ENCODE data around the gene ZFHX3. TPM values are rescaled to one million over a fixed set of nuclear protein-coding genes. Genes with fewer than 3 reads are reported as not detected.

Gene ZFHX3
- total RNA-seq, 1 donor from 2014 or later = 3.9 TPM

DNA sequence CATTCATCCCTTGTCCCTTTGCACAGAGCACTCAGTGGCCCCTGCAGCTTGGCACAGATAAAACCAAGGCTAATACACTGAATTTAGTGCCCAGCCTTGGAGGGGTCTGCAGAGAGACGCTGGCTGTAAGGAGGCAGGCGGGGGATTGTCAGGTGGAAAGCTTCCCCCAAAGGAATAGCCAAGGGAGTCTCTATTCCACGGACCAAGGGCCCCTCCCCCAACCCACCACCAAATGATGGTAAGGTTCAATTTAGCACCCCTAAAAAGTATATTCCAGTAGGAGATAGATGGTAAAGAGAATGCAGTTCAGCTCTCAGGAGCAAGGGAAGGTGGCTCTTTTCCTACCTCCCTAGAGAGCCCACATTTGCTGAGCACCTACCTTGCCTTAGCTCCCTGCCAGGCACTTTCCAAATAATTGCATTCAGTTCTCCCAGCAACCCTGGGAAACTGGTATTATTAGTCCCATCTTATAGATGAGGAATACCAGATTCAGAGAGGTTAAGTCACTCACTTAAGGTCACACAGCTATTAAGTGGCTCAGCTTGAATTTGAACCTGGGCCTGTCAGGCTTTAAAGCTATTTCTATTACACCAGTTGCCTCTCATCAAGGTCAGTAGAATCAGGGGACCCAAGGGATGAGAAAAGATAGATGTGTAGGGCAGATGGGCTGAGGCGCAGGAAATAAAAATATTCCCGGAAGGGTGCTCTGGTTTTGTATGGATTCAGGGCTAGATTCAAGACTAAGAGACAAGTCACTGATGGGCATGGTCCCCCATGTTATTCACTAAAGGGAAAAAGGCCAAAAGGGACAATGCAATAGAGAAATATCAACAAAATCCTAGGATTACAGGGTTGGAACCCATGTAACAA lies 20.0 kb upstream of the ZFHX3 start:
- ATAC-seq = no peak

DNA sequence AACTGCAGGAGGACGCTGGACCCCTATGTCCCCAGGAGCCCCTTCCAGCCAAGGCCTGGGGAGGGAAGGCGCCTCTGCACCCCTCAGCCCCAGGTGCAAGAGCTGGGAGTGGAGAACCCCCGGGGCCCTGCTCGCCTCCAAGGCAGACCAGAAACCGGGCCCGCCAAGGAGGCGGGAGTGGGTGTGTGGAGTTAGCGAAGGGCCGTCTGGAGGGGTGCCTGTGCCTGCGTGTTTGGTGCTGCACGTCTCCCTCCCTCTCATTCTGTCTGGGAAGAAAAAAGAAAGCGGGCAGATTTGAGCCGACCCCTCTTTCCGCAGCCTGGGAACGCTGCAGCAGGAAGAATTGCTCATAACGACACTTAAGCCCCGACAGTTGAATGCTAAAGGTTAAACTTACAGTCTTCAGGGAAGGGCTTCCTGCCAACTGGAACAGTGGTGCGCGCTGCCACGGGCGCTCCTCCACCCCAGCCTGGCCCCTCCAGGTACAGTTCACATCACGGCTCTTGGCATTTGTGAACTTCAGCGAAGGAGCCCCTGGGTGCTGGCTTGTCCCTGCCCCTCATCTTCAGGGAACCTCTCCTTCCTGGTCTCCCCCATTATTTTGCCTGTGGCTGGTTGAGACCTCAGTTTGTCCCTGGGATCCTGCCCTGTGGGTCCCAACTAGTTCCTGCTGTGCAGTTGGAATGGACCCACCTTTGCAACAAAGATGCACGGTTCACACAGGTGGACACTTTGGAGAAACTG lies 19.2 kb upstream of the ZFHX3 start:
- ATAC-seq = no peak

DNA sequence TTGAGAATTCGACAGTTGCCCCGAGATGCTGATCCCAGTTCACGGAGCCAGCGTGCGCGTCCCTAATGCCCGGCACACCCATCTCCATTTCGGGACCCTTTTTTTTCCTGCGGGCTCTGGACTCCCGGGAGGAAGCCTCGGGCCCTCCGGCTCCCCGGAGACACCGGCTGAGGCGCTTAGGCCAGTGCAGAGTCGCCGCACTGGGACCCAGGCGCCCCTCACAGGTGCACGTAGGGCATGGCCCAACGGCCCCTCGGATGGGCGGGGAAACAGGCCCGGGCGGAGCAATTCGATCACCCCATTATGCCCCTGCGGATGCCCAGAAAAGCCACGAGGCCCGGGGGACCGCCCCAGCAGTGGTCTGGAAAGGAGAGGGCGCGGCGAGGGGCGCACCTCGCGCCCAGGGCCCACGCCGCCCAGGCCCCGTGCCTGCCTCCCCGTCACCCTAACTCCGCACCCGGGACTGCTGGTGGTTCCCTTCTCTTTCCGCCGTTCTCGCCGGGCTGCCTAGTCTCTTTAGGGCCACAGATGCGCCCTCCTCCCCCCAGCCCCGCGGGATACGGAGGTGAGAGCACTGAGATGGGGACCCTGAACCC lies 18.5 kb upstream of the ZFHX3 start:
- no peak for ATAC-seq

DNA sequence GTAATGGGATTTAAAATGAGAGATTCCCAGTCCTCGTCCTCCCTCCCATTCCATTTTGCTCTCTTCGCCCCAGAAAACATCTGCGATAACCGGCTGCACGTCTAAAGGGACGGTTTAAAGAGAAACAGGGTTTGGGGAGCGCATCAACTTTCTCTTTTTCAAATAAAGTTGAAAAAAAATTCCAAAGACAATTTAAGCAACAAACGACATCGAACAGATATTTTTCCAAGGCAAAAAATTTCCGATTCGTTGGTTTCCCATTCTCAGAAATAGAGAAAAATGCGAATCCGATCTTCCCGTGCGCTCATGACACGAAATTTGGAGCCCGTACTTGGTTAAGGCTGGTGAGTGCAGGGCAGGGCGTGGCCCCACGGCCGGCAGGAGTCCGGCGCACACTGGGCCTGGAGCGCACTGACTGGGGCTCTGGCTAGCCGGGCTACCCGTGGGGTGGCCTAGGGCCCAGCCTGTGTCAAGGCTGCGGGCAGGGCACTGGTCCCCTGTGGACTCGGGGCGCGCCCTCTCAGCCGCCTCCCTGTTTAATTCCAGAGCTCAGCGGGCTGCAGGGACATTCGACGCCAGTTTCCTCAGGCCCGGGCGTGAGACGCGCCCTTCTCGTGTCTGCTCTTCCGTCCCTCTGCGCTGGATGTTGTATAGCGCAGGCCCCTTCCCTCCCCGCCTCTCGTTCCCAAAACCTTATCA lies 17.9 kb upstream of the ZFHX3 start:
- ATAC-seq = peak; percentile 27

DNA sequence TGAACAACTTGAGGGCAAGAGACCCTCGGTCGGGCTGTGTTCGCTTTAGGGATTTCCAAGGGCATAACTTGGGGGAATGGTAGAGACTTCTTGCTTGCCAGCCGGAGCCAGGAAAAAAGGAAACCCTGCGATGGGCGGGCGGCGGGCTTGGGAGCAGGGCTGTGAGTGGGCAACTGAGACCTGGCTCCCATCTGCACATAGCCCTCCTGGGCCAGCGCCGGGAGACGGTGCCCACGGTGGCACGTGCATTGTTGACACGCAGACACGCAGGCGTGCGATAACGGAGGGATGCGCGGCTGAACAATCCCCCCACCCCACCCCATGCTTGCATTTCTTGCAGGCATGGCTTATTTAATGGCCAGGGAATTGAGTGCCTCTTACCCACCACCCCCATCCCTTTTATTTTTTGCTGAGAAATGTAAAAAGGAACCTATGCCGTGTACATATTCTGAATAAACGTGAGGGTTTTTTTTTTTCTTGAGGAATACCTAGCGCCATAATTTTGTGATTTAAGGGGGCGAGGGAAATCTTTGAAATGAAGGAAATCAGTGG lies 17.1 kb upstream of the ZFHX3 start:
- ATAC-seq = no peak

DNA sequence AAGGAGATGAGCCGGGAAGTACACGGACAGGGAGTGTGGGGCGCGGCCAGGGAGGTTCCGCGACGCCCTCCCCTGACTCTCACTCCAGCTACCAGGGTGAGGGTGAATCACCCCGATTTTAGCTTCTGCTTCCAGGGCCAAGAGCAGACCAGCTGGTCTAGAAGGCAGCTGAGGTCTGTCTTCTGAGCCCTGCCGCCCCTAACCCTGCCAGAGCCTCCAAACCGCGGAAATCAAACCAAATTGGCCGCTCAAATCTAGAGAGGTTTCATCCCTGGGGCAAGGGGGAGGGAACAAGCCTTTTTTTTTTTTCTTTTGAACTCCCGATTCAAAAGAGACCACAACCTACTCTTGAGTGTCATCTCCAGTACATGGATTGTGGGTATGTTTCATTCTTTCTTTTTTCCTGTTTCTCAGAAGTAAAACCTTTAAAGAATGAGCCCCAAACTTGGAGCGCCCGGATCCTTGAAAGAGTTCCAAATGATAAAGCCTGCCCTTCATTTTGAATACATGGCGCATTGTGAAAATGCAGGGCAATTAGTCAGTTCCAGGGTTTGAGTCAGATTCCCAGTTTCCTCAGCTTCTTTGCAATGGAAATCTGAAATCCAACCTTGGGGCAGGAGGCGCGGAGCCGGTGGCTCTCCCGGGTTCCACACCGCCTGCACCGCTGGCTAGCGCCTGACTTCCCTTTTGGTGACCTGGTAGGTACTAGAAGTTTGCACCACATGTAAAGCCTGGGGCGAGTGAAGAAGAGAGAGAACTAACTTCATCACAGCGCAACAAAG lies 16.5 kb upstream of the ZFHX3 start:
- peak; percentile 65 for ATAC-seq

DNA sequence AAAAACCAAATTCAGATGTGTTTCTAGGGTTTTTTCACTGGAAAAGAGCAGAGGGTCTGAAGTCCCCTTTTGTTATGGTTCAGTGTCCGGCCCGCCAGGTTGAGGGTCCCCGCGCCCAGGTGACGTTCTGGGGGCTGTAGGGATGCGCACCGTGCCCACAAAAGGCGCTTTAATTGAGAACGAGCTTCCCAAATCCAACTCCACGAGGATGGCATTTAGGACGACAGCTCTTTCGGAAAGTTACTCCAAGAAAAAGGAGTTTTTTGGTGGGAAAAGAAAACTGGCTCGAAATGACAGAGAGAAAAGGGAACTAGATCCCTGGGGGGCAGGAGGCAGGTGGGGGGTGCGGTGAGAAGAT lies 15.9 kb upstream of the ZFHX3 start:
- no peak for ATAC-seq

DNA sequence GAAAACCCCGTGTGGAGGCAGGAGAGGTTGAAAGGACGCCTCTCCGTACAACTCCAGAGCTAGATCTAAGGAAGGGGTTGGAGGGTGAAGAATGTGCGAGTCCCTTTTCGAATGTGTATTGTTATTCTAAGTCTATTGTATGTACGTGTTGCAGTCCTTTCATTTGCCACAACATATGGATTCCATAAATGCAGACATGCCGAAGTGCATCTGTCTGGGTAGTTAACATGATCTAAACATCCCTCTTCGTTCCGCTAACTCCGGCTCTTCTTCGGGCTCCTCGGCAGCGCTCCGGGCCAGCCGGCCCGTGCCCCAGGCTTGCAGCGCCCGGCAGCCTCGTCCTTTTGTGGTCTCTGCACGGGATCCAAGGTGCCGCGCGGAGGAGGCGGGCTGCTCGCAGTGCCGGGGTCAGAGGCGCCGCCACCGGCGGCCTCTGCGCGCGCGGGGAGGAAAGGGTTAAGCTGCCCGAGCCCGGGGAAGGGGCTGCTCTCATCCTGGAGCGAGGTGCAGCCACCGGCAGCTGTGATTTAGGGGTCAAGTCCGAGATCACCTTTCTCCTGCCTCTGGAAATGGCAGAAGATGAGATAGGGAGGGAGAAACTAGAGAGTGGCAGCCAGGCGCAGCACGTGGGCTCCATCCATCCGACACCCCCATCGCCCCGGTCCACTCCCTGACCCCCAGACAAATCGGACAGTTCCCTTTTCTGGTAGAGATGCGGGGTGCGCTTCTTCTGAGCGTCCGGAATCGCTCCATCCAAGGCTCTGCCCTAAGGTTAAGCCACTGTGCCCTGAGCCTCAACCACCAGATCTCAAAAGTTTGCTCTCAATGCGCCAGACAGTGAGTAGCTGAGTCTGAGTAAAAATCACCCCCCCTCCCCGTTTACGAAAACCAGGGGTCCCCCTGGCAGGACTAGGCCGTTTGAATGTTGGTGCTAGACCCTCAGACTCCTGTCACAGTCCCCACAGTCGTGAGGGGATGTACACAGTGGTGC lies 15.1 kb upstream of the ZFHX3 start:
- no peak for ATAC-seq

DNA sequence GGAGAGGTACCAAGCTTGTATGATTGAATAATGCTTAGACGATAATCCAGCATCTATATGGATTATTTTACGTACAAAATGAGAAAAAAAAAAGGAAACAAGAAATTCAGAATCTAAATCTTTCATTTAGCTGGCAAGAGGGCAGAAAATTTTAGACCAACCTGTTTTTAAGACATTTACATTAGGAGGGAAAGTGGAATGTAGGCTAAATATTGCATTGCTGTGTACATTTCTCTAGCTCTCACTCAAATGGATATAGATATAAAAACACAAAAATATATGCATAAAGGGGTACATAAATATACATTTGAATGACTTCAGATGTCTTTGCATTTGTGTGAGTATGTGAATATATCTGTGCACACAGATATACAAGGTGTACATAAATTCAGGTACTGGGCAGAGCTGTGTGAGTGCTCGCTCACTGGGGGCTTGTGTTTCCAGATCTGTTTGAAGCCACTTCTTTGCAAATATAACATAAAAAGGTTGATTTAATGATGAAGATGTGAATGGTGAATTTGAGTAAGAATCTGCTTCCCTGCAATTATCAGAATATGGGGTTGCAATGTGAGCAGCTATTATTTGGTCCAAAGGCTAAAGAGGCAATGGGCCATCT lies 14.2 kb upstream of the ZFHX3 start:
- ATAC-seq = no peak

DNA sequence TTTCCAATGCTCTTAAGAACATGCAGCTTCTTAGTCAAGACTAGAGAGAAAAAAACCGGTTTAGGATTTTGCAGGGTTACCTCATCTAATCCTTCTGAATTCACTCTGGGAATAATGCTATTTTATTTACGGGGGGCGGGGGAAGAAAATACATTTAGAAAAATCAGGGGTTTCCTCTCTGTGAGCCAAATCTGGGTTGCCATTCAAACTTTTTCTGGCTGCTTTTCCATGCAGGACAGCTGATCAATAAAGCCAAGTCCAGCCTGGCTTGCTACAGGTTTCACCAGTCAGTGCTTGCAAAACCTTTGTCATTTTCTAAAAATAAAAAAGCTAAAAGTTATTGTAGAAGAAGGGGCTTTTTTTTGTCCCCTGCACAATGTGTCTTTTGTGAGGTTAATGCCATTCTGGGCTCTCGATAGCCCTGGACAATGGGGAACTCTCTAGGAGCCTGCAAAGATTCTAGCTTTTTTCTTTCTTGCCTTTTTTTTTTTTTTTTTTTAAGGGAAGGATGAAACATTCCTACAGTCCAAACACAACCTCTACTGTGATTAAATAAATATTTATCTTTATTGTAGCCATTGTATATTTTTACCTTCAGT lies 13.1 kb upstream of the ZFHX3 start:
- ATAC-seq = no peak

DNA sequence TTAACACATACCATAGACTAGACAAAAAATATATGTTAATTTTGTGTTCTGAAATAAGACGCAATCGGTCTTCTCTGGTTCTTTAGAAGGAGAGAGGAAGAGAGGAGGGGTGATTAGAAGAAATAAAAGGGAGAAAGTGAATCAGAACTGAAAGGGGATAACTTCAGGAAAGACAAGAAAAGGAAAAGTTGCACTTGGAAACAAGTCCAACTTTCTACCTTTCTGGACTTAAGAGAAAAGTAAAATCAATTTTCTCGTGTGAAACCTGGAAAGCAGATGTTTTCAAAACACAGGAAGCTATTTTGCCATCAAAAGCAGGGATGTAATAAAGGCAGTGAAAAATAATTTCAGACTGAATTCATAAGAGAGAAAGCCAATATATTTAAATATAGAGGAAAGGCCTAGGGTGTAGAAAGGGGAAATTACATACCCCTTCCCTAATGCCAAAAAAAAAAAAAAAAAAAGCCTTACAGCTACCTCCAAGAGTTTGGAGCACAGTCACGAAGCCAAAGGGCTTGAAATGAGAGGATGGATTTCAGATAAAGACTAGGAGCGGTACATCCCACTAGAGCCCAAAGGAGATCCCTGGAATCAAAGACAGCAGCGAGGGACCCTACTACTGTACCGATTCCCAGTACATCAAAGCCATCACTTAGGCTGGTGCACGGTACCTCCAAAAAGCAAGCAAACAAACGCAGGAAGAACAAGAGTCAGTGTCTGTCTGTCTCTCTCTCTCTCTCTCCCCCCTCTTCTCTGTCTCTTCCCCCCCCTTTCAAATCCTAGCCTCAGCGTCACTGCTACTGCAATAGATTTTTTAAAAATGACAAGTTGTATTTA lies 12.1 kb upstream of the ZFHX3 start:
- no peak for ATAC-seq

DNA sequence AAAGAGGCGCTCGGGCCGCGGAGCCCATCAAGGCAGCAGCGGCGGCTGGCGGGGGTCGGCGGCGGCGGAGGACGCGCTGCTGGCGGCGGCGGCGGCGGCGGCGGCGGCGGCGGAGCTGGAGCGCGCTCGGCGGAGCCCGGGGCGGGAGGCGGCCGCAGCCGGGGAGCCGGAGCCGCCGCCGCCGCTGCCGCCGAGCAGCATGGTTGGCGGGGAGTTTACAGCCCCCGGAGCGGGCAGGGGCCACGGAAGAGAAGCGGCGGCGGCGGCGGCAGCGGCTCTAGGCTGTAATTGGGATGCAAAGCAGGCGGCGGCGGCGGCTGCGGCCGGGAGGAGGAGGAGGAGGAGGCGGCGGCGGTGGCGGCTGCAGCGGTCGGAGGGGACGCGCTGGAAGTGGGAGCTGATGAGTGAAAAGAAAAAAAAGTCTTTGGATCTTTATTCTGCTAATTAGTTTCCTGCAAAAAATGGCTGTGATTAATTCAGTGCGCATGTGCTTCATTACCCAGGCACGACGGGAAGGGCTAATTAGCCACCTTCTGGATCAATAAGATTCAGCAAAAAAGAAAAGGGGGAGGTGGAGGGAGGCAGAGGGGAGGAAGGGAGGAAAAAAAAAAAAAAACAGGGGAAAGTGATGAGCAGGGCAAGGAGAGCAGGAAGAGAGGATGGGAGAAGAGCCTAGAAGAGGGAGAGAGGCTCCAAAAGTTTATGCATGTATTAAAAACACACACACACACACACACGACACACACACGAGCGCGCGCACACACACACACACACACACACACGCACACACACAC lies 10.9 kb upstream of the ZFHX3 start:
- ATAC-seq = no peak

DNA sequence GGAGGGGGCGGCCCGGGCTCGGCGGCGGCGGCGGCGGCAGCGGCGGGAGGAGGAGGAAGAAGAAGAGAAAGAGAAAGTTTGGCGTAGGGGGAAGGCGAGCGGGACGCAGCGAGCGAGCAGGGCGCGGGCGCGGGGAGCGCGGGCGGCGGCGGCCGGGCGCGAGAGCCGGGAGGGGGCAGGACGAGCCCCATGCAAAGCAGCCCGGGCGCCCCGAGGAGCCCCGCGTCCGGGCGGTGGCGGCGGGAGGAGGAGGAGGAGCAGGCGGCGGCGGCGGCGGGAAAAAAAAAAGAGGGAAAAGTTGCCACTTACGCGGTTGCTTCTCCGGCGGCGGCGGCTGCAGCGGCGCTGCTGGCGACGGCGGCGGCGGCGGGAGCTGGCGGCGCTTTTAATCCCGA lies 10.3 kb upstream of the ZFHX3 start:
- ATAC-seq = no peak

DNA sequence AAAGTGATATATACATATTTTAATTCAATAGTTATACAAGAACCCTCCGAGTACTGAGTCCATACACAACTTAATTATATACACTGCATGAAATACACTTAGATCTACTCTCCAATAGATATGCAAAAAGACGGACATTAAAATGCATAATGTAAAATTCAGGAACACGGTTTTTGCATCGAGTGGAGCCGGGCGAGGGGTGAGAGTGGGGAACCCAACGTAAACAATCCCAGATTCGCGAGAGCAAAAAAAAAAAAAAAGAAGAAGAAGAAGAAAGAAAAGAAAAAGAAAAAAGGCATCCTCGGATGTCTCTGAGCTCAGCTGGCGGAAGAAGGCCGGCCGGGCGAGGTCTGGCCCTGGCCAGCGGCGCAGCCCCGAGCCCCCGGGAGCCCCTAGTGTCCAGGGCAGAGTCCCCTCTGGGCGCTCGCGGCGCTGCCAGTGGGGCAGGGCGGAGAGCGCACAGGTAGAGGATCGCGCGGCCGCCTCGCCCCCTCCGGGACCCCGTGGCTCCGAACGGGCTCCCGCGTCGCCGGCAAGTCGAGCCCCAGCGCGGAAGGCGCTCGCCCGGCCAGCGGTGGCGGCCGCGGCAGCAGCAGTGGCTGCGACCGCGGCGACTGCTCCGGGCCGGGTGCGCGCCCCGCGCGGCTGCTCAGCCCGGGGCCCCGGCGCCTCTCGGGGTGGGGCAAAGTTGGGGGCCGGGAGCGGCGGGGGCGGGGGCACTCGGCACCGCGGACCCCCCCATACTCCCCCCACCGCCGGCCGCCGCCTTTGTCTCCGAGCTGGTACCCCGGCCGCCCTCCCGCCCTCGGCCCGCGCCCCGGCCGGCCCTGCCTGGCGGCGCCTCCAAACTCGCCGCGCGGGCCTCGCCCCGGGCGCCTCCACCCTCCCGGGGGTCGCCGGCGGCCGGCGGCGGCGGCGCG lies 9.6 kb upstream of the ZFHX3 start:
- peak; percentile 48 for ATAC-seq

DNA sequence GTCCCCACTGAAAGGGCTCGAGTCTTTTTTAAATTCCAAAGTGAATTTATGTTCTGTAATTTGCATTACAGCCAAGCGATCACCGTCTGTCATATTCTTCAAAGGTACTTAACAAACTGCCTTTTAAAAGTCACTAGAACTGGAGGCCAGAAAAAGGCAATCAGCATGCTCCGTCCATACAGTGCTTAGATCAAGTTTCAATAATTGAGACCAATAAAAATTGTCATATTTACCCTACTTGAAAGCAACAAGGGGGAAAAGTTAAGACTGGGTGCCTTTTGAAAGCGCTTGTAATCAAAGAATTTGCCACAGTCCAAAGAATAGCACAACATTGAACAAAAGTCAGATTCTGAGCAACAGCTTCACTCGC lies 9.0 kb upstream of the ZFHX3 start:
- no peak for ATAC-seq

DNA sequence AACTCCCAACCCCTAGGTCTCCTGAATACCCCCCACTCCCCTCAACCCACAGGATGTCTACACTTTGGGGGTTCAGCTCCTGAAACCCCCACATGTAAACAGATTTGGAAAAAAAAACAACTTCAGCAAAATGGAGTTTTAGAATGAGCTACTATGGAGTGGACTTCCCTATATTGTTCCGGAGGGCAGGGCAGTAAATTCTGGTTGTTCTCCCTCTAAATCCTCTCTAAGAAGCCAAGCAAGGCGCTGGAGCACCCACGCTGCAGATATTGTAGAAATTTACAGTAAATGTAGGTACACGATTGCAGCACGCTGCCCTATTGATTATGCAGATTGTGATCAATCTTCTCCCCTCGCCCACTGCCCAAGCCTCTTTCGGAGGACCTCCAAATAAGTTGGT lies 8.5 kb upstream of the ZFHX3 start:
- ATAC-seq = no peak

Data from esophagus mucosa (tissue), 1 donor.